Subcutaneous adipose tissue (tissue), 4 donors: ENCODE results near the gene TBC1D12. TPM values are rescaled to one million over a fixed set of nuclear protein-coding genes. Genes with fewer than 3 reads are reported as not detected.

Experiments used
- CTCF ChIP-seq: fragments of 450-650 bp; IDR thresholded peaks from one replicate; pipeline ENCODE4 v1.5.1; 2016; ENCODE audit warnings: low read depth, mild to moderate bottlenecking, control low read depth, antibody characterized with exemption, moderate library complexity
- total RNA-seq, 4 donors: library from RNA; depleted of rRNA; stranded (reverse); fragments of >200 nt; gene quantifications; one replicate each; pipeline ENCODE4 v1.1.0, GENCODE V29; 2016

Gene TBC1D12
- total RNA-seq, 4 donors from 2014 or later = 19.0 to 24.2 (median 20.5) TPM

- no peak for TF ChIP-seq CTCF
These were observed 82.8 kb downstream of the TBC1D12 start for GRCh38 chr10:94485094-94485493.

- no peak for TF ChIP-seq CTCF
These were observed 85.2 kb downstream of the TBC1D12 start for GRCh38 chr10:94487575-94487974.

- no peak for TF ChIP-seq CTCF
These were observed 86.8 kb downstream of the TBC1D12 start for GRCh38 chr10:94489107-94489506.

GRCh38 chr10:94489976-94490788 lies 87.8 kb downstream of the TBC1D12 start:
- TF ChIP-seq CTCF = no peak

- no peak for TF ChIP-seq CTCF
These were observed 88.4 kb downstream of the TBC1D12 start for GRCh38 chr10:94490789-94491039.

GRCh38 chr10:94493463-94493862 lies 91.1 kb downstream of the TBC1D12 start:
- TF ChIP-seq CTCF = no peak

GRCh38 chr10:94496010-94496409 lies 93.7 kb downstream of the TBC1D12 start:
- no peak for TF ChIP-seq CTCF
